Smooth muscle cell (in vitro differentiated cells): Measurements from ENCODE around the gene CBLC. TPM values are rescaled to one million over a fixed set of nuclear protein-coding genes. Genes with fewer than 3 reads are reported as not detected.

Source experiments
- DNase-seq: peaks from one replicate; lab custom pipeline; 2025; ENCODE audit not compliant: unreplicated experiment; lab: John Stamatoyannopoulos, UW
- H2AFZ ChIP-seq: fragments of 200-600 bp; sonication (generic); 2 replicates; pipeline ENCODE4 v1.6.0; 2016; ENCODE audit warnings: antibody characterized with exemption, low read depth, mild to moderate bottlenecking
- H3F3A ChIP-seq: fragments of 200-600 bp; sonication (generic); 2 replicates; pipeline ENCODE4 v1.6.0; 2017; ENCODE audit warnings: antibody characterized with exemption, low read depth
- H3K27ac ChIP-seq: fragments of 200-600 bp; sonication (generic); 2 replicates; pipeline ENCODE4 v1.5.1; 2016; ENCODE audit warnings: low read depth, mild to moderate bottlenecking
- H3K27me3 ChIP-seq: fragments of 200-600 bp; sonication (generic); 2 replicates; pipeline ENCODE4 v1.6.1; 2016; ENCODE audit warnings: low read depth, mild to moderate bottlenecking
- H3K36me3 ChIP-seq: fragments of 200-600 bp; sonication (generic); 2 replicates; pipeline ENCODE4 v1.5.1; 2016; ENCODE audit warnings: low read depth
- H3K4me1 ChIP-seq: fragments of 200-600 bp; sonication (generic); 2 replicates; pipeline ENCODE4 v1.5.1; 2016; ENCODE audit warnings: low read depth
- H3K4me2 ChIP-seq: fragments of 200-600 bp; sonication (generic); 2 replicates; pipeline ENCODE4 v1.6.0; 2016; ENCODE audit warnings: mild to moderate bottlenecking
- H3K4me3 ChIP-seq: fragments of 200-600 bp; sonication (generic); 2 replicates; pipeline ENCODE4 v1.5.1; 2016; ENCODE audit warnings: mild to moderate bottlenecking
- H3K79me2 ChIP-seq: fragments of 200-600 bp; sonication (generic); 2 replicates; pipeline ENCODE4 v1.6.0; 2016; ENCODE audit warnings: low read depth, mild to moderate bottlenecking
- H3K9ac ChIP-seq: fragments of 200-600 bp; sonication (generic); 2 replicates; pipeline ENCODE4 v1.6.0; 2016; ENCODE audit warnings: low read depth
- H3K9me3 ChIP-seq: fragments of 200-600 bp; sonication (generic); replicated peaks from 2 replicates; pipeline ENCODE4 v1.5.1; 2016; ENCODE audit warnings: low read depth
- H4K20me1 ChIP-seq: fragments of 200-600 bp; sonication (generic); 2 replicates; pipeline ENCODE4 v1.6.0; 2016; ENCODE audit warnings: low read depth
- WGBS: methylation state at CpG from one replicate; pipeline ENCODE4 v1.1.7; 2016; ENCODE audit warnings: low lambda C conversion rate; 5-methylcytosine and 5-hydroxymethylcytosine counted together
- polyA plus RNA-seq: library from polyadenylated mRNA; unstranded; fragments of >200 nt; fragmentation: Nextera tagmentation; extraction: Ambion mirVana; gene quantifications from 2 replicates; pipeline ENCODE4 v1.2.1, GENCODE V29; 2016
- total RNA-seq: library from RNA; depleted of rRNA; stranded (reverse); fragments of >200 nt; gene quantifications from 2 replicates; pipeline ENCODE4 v1.2.3, GENCODE V29; 2014
- TF ChIP-seq, protein P1 (sequence below): fragments of 200-600 bp; sonication (generic); IDR thresholded peaks from 2 replicates; pipeline ENCODE4 v1.5.1; 2017; ENCODE audit warnings: borderline replicate concordance, mild to moderate bottlenecking, antibody characterized with exemption; ENCODE audit not compliant: insufficient read depth, poor library complexity, severe bottlenecking

Gene CBLC
- total and polyA plus RNA-seq, 2 experiments from 2014 or later = 0.40 to 0.87 TPM

DNA sequence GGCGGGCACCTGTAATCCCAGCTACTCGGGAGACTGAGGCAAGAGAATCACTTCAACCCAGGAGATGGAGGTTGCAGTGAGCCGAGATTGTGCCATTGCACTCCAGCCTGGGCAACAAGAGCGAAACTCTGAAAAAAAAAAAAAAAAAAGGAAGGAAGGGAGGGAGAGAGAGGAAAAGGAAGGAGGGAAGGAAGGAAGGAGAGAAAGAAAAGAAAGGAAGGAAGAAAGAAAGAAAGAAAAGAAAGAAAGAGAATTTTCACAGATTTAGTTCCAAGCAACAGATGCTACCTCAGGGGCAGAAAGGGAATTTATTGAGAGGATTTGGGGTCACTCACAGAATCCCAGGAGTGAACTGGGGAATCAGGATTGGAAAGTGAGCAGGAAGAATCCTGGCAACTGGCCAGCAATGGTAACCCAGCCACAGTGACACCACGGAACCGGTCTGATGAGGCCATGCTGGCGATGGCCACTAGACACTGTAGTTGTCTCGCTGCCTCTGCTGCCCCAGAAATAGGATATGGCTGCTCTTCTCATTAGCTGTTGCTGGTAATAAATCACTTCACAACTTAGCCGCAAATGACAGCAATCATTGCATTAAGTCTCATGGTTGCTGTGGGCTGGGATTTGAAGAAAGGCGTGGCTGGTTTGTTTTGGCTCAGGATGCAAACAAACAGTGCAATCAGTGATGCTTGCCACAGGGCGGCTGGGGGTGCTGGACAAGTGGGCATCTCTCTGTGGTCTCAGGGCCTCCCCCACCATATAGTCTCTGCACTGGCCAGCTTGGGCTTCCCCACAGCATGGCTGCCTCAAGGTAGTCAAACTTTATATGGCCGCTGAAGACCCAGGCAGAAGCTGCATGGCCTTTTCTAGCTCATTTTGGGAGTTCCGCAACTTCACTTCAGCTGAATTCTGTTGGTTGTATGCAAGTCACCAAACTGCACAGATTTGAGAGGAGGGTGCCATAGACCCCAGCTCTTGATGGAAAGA lies 26.0 kb downstream of the CBLC start:
- H3K79me2 ChIP-seq = no peaks in the 10 kb centered on the region
- H3K9me3 ChIP-seq = no peaks in the 10 kb centered on the region
- H3F3A ChIP-seq = no peaks in the 10 kb centered on the region
- H3K4me2 ChIP-seq = no peak overlapping the region
- H2AFZ ChIP-seq = no peak overlapping the region
- DNase-seq = no peak
- H3K27me3 ChIP-seq = no peaks in the 10 kb centered on the region
- TF ChIP-seq, protein P1, sequence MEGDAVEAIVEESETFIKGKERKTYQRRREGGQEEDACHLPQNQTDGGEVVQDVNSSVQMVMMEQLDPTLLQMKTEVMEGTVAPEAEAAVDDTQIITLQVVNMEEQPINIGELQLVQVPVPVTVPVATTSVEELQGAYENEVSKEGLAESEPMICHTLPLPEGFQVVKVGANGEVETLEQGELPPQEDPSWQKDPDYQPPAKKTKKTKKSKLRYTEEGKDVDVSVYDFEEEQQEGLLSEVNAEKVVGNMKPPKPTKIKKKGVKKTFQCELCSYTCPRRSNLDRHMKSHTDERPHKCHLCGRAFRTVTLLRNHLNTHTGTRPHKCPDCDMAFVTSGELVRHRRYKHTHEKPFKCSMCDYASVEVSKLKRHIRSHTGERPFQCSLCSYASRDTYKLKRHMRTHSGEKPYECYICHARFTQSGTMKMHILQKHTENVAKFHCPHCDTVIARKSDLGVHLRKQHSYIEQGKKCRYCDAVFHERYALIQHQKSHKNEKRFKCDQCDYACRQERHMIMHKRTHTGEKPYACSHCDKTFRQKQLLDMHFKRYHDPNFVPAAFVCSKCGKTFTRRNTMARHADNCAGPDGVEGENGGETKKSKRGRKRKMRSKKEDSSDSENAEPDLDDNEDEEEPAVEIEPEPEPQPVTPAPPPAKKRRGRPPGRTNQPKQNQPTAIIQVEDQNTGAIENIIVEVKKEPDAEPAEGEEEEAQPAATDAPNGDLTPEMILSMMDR = no peak
- no peaks in the 10 kb centered on the region for H4K20me1 ChIP-seq
- peaks cover 9% of the 10 kb centered on the region for H3K4me1 ChIP-seq
- no peaks in the 10 kb centered on the region for H3K36me3 ChIP-seq
- no peak overlapping the region for H3K9ac ChIP-seq
- H3K27ac ChIP-seq = no peak overlapping the region
- H3K4me3 ChIP-seq = no peak overlapping the region
- 92% methylated on average over 13 of the region's 13 CpGs for WGBS

DNA sequence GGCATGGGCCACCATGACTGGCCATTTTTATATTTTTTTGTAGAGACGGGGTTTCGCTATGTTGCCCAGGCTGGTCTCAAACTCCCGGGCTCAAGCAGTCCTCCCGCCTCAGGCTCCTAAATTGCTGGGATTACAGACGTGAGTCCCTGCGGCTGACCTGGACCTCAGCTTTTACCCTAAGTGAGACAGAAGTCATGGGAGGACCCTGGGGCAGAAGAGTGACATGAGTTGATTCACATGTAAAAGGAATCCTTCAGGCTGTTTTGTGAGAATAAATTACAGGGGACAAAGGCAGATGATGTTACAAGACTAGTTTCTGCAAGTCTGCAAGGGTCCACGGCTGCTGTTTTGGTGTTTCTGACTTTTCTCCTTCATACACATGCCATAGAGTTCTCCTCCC lies 28.6 kb downstream of the CBLC start:
- Histone ChIP-seq H3K27me3 (no peaks in the 10 kb centered on the region), H3F3A (no peaks in the 10 kb centered on the region), H3K27ac (no peak overlapping the region), H3K9ac (no peak overlapping the region), H3K9me3 (no peaks in the 10 kb centered on the region), H4K20me1 (no peaks in the 10 kb centered on the region), H3K36me3 (no peaks in the 10 kb centered on the region), H2AFZ (no peak overlapping the region), H3K4me1 (peaks cover 15% of the 10 kb centered on the region), H3K4me2 (no peak overlapping the region), H3K4me3 (no peak overlapping the region), H3K79me2 (no peaks in the 10 kb centered on the region)
- TF ChIP-seq, protein P1 = no peak
- WGBS = 63% methylated on average over 7 of the region's 7 CpGs
- no peak for DNase-seq

DNA sequence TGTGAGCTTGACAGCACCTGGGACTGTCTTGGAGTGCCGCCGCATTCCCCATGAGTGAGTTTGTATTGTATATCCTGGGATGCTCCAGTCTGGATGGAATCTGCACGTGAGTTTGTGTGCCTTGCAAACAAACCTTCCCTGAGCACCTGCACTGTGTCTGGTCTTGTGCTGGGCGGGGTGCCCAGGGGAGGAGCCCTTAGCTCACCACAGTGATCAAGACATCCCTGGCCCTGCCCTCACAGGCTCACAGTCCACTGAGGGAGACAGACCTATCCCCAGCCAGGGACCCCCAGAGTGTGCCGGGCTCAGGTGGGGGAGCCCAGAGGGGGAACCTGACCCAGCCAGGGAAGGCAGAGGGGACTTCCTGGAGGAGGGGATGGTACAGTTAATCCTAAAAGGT lies 29.5 kb downstream of the CBLC start:
- no peak for DNase-seq
- no peak overlapping the region for H3K27ac ChIP-seq
- no peak overlapping the region for H3K4me2 ChIP-seq

More for the DNA sequence above, 29.5 kb downstream of the CBLC start:
- Histone ChIP-seq H3K4me1 (peaks cover 15% of the 10 kb centered on the region), H3K36me3 (no peaks in the 10 kb centered on the region), H3K4me3 (no peak overlapping the region), H3K9me3 (no peaks in the 10 kb centered on the region), H2AFZ (no peak overlapping the region), H3K79me2 (no peaks in the 10 kb centered on the region), H3K27me3 (no peaks in the 10 kb centered on the region), H3F3A (no peaks in the 10 kb centered on the region), H4K20me1 (no peaks in the 10 kb centered on the region), H3K9ac (no peak overlapping the region)
- TF ChIP-seq, protein P1 = no peak
- WGBS = 79% methylated on average over 4 of the region's 5 CpGs
